ENCODE data around the gene CELF4.

CELF4 gene

DNA sequence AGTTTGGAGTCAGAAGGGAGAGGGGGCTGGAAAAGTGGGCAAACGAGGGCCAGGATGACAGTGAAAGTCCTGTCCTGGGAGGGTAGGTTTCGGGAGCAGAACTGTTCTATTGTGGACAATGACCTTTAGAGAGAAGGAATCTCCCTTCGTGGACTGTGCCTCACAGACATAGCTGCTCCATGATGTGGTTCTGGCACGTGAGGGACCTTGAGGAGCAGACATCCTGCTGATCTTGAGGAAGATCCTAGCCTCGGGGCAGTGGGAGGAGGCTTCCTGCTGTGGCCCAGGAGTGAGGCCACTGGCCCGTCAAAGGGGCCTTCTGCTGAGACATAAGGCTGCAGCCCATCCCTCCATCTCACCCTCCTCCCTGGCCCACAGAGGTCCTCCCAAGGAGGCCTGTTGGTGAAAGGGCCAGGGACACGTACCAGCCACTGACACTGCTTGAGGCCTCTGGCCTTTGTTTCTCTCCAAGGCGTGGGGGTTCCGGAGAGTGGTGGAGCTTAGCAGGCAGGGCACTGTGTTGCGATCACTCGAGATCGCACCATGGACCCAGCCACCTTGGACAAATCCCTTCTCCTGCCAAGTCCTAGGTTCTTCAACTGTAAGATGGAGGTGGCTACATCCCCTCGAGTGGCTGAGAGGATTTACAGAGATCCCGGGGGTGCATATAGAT lies 167.2 kb downstream of the CELF4 start:
- no peak overlapping the region for H3K4me3 ChIP-seq (ENCODE audit: low read length)
- DNase-seq (ENCODE audit: low read depth), result peak; percentile 37
- TF ChIP-seq, protein P1, sequence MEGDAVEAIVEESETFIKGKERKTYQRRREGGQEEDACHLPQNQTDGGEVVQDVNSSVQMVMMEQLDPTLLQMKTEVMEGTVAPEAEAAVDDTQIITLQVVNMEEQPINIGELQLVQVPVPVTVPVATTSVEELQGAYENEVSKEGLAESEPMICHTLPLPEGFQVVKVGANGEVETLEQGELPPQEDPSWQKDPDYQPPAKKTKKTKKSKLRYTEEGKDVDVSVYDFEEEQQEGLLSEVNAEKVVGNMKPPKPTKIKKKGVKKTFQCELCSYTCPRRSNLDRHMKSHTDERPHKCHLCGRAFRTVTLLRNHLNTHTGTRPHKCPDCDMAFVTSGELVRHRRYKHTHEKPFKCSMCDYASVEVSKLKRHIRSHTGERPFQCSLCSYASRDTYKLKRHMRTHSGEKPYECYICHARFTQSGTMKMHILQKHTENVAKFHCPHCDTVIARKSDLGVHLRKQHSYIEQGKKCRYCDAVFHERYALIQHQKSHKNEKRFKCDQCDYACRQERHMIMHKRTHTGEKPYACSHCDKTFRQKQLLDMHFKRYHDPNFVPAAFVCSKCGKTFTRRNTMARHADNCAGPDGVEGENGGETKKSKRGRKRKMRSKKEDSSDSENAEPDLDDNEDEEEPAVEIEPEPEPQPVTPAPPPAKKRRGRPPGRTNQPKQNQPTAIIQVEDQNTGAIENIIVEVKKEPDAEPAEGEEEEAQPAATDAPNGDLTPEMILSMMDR (conservative IDR thresholded peaks at IDR 0.05; ENCODE audit: low read length), result no peak

DNA sequence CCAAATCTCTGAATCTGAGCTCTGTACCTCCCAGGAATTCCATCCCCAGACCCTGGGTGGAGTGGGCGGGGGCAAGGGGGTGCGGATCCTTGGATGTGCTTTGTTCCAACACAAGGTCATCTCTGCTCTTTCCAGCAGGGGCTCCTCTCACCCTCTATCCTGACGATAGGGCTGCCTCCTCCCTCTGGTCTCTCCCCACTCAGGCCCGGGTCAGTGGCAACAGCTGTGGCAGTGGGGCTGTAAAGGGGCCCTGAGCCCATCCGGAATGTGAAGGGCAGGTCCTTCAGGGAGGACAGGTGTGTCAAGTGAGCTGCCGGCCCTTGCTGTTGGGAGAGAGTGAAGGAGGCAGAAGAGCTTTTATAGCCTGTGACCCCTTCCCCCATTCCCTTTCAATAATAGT lies 167.8 kb downstream of the CELF4 start:
- DNase-seq (ENCODE audit: low read depth), result no peak
- TF ChIP-seq, protein P1 (conservative IDR thresholded peaks at IDR 0.05; ENCODE audit: low read length), result no peak
- no peak overlapping the region for H3K4me3 ChIP-seq (ENCODE audit: low read length)

DNA sequence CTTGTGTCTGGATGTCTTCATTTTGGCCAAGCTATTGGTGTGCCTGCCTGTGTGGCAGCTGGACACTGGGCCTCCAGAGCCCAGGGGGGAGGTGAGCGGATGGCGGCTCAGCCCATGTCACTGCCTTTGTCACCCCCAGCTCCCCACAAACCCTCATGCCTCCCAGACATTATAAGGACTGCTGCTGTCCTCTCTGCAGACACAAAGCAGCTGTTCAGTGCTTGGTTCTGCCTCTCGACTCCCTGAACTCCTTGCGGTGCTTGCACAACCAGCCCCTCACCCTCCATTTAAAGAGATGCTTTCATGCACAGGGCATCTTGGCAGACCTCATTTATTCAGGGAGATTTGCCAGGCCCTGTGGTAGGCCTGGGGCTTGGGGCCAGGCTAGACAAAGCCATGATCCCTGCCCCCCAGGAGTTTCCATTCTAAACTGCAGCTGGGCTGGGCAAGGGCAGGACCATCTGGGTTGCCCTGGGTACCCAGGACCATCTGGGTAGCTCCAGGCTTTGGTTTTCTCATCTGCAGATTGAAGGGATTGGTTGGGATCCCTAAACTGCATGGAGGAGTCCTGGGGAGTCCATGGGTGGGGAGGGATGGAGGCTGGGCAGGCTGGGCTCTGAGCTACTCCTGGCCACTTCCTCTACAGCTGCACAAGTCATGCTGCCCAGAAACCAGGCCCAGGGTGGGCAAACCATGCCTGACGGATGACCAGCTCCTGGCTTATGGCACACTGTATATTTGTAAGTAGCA lies 168.5 kb downstream of the CELF4 start:
- DNase-seq (ENCODE audit: low read depth), result peak; percentile 37
- no peak overlapping the region for H3K4me3 ChIP-seq (ENCODE audit: low read length)
- TF ChIP-seq, protein P1 (conservative IDR thresholded peaks at IDR 0.05; ENCODE audit: low read length), result no peak

DNA sequence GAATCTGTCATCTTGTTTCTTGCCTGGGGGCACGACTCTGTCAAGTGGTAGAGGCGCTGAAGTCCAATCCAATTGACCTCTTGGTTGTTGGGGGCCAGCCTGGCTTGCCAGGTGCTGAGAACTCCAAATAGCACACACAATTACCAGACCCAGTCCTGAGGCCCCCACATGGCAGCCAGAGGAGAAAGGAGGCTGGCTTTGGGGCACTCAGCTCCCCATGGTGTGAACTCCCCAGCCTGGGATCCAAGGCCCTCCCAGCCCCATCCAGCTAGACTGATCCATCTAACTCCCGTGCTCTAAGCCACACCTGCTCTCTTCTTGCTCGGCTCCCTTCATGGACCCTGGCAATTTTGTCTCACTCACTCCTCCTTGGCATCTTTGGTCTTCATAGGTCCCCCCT lies 170.0 kb downstream of the CELF4 start:
- TF ChIP-seq, protein P1 (conservative IDR thresholded peaks at IDR 0.05; ENCODE audit: low read length), result no peak
- DNase-seq (ENCODE audit: low read depth), result no peak
- no peak overlapping the region for H3K4me3 ChIP-seq (ENCODE audit: low read length)

DNA sequence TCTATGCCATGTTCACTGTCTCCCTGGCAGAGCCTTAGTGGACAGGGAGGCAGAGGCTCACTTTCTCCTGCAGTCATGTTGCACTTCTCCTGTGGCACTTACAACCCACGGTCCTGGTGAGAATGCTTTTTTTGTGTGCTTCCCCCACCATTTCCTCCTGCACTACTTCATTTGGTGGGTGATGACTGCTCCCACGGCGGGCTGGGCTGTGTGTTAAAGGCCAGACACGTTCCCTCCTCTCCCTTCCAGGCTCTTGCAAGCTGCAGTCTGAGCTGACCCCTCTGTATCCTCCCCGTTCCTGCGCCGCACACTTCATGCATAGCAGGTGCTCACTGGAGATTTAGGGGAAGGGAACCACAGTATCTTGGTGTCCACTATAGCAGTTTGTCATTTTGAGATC lies 170.5 kb downstream of the CELF4 start:
- DNase-seq (ENCODE audit: low read depth), result no peak
- TF ChIP-seq, protein P1 (conservative IDR thresholded peaks at IDR 0.05; ENCODE audit: low read length), result no peak
- H3K4me3 ChIP-seq (ENCODE audit: low read length), result no peak overlapping the region

DNA sequence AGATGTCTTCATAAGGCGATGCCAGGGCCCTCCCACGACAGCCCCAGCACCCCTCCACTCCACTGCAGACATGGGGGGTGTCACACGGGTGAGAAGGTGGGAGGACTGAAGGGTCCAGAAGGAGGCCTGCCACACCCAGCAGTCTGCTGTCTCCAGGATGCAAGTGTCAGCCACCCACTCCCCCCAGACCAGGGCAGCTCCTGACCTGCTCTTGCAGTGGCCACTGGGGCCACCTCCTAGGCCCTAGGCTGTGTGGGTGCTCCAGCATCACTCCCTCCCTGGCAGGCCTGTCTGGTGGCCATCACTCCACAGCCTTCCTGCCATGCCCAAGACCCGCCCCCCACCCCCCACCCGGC lies 171.0 kb downstream of the CELF4 start:
- no peak for DNase-seq (ENCODE audit: low read depth)
- TF ChIP-seq, protein P1 (conservative IDR thresholded peaks at IDR 0.05; ENCODE audit: low read length), result no peak
- peak overlapping the region; percentile 45 for H3K4me3 ChIP-seq (ENCODE audit: low read length)

All from AG10803 (cell line).